ENCODE data around the gene UST. TPM values are rescaled to one million over a fixed set of nuclear protein-coding genes. Genes with fewer than 3 reads are reported as not detected.

UST gene
- total and polyA plus RNA-seq, 2 donors (not counting 1 experiment from before 2014, with no cell fraction given) = 7.3 to 16.9 TPM

DNA sequence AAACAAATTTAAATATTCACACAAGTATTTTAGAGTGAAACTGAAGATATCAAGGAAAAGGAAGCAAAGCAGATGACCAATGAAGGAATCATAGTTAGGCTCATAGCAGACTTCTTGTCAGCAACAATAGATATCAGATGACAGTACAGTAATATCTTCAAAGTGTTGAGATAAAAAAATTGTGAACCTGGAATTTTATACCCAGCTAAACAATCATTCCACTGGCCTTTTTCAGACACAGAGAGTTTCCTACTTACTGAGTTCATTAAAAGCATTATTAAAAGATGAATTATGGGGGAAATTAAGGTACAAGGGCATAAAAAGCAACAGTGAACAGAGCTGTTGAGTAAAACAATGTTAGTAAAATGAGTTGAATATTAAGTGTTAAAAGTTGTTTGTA, 254.6 kb downstream of the UST start:
- ATAC-seq (ENCODE audit: low read depth) (no peak), DNase-seq (no peak)
- H3K9me3 ChIP-seq (ENCODE audit: control extremely low read depth in 1 of 3, control insufficient read depth in 2 of 3, insufficient read depth in 1 of 3, low read length in 2 of 3) = peaks cover 0 to 11% (median 8%) of the 10 kb centered on the region in 3 donors
- H4K20me1 ChIP-seq (ENCODE audit: control insufficient read depth, insufficient read depth, low read length, poor library complexity, severe bottlenecking) = no peaks in the 10 kb centered on the region
- no peaks in the 10 kb centered on the region for H3K36me3 ChIP-seq (replicated peaks in 1 of 2; ENCODE audit: control extremely low read depth in 1 of 2, control insufficient read depth in 1 of 2, extremely low read depth in 1 of 2, insufficient read depth in 2 of 2, low read length in 1 of 2)
- ChIA-PET CTCF (interaction anchor here (0.7 kb wide), 1 partner anchor 24 kb away, joined by 4 read pairs; no protein-coding TSS in a partner anchor), POLR2A (no interaction called here)
- Mint-ChIP-seq H3K27ac (no peak overlapping the region), H3K4me3 (no peak overlapping the region), H3K27me3 (no peaks in the 10 kb centered on the region), H3K4me1 (peaks cover 28% of the 10 kb centered on the region), H3K9me3 (ENCODE audit: insufficient read depth) (no peaks in the 10 kb centered on the region)
- no peak overlapping the region for H3K27ac ChIP-seq (ENCODE audit: low read length in 2 of 2)
- intact Hi-C loops (cut with micrococcal nuclease) = no loop called here
- no peaks in the 10 kb centered on the region for H3K79me2 ChIP-seq (ENCODE audit: control insufficient read depth, insufficient read depth, low read length)
- no peak overlapping the region for H3K4me3 ChIP-seq (ENCODE audit: control extremely low read depth in 1 of 5, extremely low read depth in 1 of 5, insufficient read depth in 1 of 5, low read depth in 2 of 5, low read length in 4 of 5)
- no peak overlapping the region for H2AFZ ChIP-seq (ENCODE audit: insufficient read depth, low read depth, low read length, poor library complexity, severe bottlenecking)
- no peak overlapping the region for H3K9ac ChIP-seq (ENCODE audit: low read length)
- no peak overlapping the region for H3K4me2 ChIP-seq (replicated peaks; ENCODE audit: low read depth, low read length, poor library complexity, severe bottlenecking)
- peaks cover 15 to 18% of the 10 kb centered on the region in 2 donors for H3K4me1 ChIP-seq (ENCODE audit: control insufficient read depth in 2 of 2, insufficient read depth in 2 of 2, low read length in 2 of 2)
- no peaks in the 10 kb centered on the region for H3K27me3 ChIP-seq (replicated peaks in 1 of 4; ENCODE audit: control extremely low read depth in 1 of 4, control insufficient read depth in 3 of 4, insufficient read depth in 4 of 4, low read length in 3 of 4)
- TF ChIP-seq EZH2 (IDR thresholded peaks at IDR 0.05; ENCODE audit: borderline replicate concordance, insufficient read depth, low read depth, low read length, poor library complexity, severe bottlenecking) = no peak
- TF ChIP-seq, protein P1, sequence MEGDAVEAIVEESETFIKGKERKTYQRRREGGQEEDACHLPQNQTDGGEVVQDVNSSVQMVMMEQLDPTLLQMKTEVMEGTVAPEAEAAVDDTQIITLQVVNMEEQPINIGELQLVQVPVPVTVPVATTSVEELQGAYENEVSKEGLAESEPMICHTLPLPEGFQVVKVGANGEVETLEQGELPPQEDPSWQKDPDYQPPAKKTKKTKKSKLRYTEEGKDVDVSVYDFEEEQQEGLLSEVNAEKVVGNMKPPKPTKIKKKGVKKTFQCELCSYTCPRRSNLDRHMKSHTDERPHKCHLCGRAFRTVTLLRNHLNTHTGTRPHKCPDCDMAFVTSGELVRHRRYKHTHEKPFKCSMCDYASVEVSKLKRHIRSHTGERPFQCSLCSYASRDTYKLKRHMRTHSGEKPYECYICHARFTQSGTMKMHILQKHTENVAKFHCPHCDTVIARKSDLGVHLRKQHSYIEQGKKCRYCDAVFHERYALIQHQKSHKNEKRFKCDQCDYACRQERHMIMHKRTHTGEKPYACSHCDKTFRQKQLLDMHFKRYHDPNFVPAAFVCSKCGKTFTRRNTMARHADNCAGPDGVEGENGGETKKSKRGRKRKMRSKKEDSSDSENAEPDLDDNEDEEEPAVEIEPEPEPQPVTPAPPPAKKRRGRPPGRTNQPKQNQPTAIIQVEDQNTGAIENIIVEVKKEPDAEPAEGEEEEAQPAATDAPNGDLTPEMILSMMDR (IDR thresholded peaks at IDR 0.05) = no peak

DNA sequence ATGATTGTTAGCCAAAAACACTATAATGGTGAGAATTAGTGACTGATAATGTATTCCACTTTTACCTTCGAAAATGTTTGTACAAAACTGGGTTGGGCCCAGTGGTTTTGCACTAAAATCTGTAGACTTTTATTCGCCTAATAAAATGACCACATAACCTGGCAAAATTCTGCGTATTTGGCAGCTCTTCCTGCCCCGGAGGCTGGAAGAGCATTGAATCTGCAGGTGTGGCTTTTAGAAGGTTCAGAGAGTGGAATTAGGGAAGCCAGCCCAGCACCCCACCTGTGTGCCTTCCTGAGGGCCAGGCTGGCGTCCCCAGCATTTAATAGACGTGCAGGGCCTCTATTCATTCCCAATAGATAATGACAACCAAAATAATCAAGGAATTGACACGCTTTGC, 256.7 kb downstream of the UST start:
- no peaks in the 10 kb centered on the region for H4K20me1 ChIP-seq (ENCODE audit: control insufficient read depth, insufficient read depth, low read length, poor library complexity, severe bottlenecking)
- peaks cover 0 to 11% (median 8%) of the 10 kb centered on the region in 3 donors for H3K9me3 ChIP-seq (ENCODE audit: control extremely low read depth in 1 of 3, control insufficient read depth in 2 of 3, insufficient read depth in 1 of 3, low read length in 2 of 3)
- H3K27me3 ChIP-seq (replicated peaks in 1 of 4; ENCODE audit: control extremely low read depth in 1 of 4, control insufficient read depth in 3 of 4, insufficient read depth in 4 of 4, low read length in 3 of 4) = no peaks in the 10 kb centered on the region
- no peak overlapping the region for H3K4me2 ChIP-seq (replicated peaks; ENCODE audit: low read depth, low read length, poor library complexity, severe bottlenecking)
- H3K36me3 ChIP-seq (replicated peaks in 1 of 2; ENCODE audit: control extremely low read depth in 1 of 2, control insufficient read depth in 1 of 2, extremely low read depth in 1 of 2, insufficient read depth in 2 of 2, low read length in 1 of 2) = no peaks in the 10 kb centered on the region
- H3K27ac Mint-ChIP-seq = no peak overlapping the region
- ChIA-PET CTCF (no interaction called here), POLR2A (no interaction called here)
- ATAC-seq (ENCODE audit: low read depth) (no peak), DNase-seq (no peak)
- H3K4me1 ChIP-seq (ENCODE audit: control insufficient read depth in 2 of 2, insufficient read depth in 2 of 2, low read length in 2 of 2) = peaks cover 11 to 14% of the 10 kb centered on the region in 2 donors
- H3K4me1 Mint-ChIP-seq = peaks cover 18% of the 10 kb centered on the region
- no peak overlapping the region for H3K27ac ChIP-seq (ENCODE audit: low read length in 2 of 2)
- no peak overlapping the region for H3K4me3 Mint-ChIP-seq
- no peak overlapping the region for H3K4me3 ChIP-seq (ENCODE audit: control extremely low read depth in 1 of 5, extremely low read depth in 1 of 5, insufficient read depth in 1 of 5, low read depth in 2 of 5, low read length in 4 of 5)
- 100% methylated on average over 5 of the region's 7 CpGs for WGBS (ENCODE audit: insufficient coverage)
- intact Hi-C loops (cut with micrococcal nuclease) = no loop called here
- H2AFZ ChIP-seq (ENCODE audit: insufficient read depth, low read depth, low read length, poor library complexity, severe bottlenecking) = no peak overlapping the region
- H3K9me3 Mint-ChIP-seq (ENCODE audit: insufficient read depth) = no peaks in the 10 kb centered on the region
- H3K27me3 Mint-ChIP-seq = no peaks in the 10 kb centered on the region
- H3K9ac ChIP-seq (ENCODE audit: low read length) = no peak overlapping the region
- no peaks in the 10 kb centered on the region for H3K79me2 ChIP-seq (ENCODE audit: control insufficient read depth, insufficient read depth, low read length)
- no peak for TF ChIP-seq EZH2 (IDR thresholded peaks at IDR 0.05; ENCODE audit: borderline replicate concordance, insufficient read depth, low read depth, low read length, poor library complexity, severe bottlenecking)
- TF ChIP-seq, protein P1 (IDR thresholded peaks at IDR 0.05) = no peak
